Chondrocyte (in vitro differentiated cells): ENCODE data around the gene TARP.
"Not testable (repeated sequence)": the region's sequence is repeated elsewhere in the genome, so short reads cannot be mapped to it uniquely, and the experiment has no call there.

Experiments
- DNase-seq: peaks from one replicate; pipeline ENCODE4 v3.0.0; 2021; ENCODE audit warnings: mixed read lengths, low spot score
- H3K27ac Mint-ChIP-seq: one replicate; pipeline ENCODE4 v1.8.0; 2021; ENCODE audit warnings: mild to moderate bottlenecking, moderate library complexity, mixed read lengths; ENCODE audit not compliant: unreplicated experiment
- H3K27me3 Mint-ChIP-seq: 2 replicates; pipeline ENCODE4 v1.8.0; 2021; ENCODE audit warnings: low read depth, mixed read lengths
- H3K36me3 Mint-ChIP-seq: 2 replicates; pipeline ENCODE4 v1.8.0; 2021; ENCODE audit warnings: low read depth, mixed read lengths
- H3K4me1 Mint-ChIP-seq: 2 replicates; pipeline ENCODE4 v1.8.0; 2021; ENCODE audit warnings: low read depth, mild to moderate bottlenecking, mixed read lengths
- H3K4me3 Mint-ChIP-seq: one replicate; pipeline ENCODE4 v1.8.0; 2021; ENCODE audit warnings: mild to moderate bottlenecking, moderate library complexity, mixed read lengths; ENCODE audit not compliant: unreplicated experiment
- H3K9me3 Mint-ChIP-seq: 2 replicates; pipeline ENCODE4 v1.8.0; 2021; ENCODE audit warnings: low read depth, mixed read lengths
- CTCF ChIP-seq: fragments of 200-600 bp; sonication (generic); IDR thresholded peaks from 2 replicates; pipeline ENCODE4 v1.5.0; 2021; ENCODE audit warnings: antibody characterized with exemption, mild to moderate bottlenecking, moderate library complexity

The TARP gene

GRCh38 chr7:38235606-38236005 lies 37.8 kb downstream of the TARP start:
- no peak overlapping the region for H3K4me3 Mint-ChIP-seq
- no peaks in the 10 kb centered on the region for H3K4me1 Mint-ChIP-seq
- DNase-seq: no peak
- H3K36me3 Mint-ChIP-seq: peaks cover 16% of the 10 kb centered on the region
- TF ChIP-seq CTCF: no peak
- no peaks in the 10 kb centered on the region for H3K27me3 Mint-ChIP-seq
- H3K9me3 Mint-ChIP-seq: no peaks in the 10 kb centered on the region
- no peak overlapping the region for H3K27ac Mint-ChIP-seq

- not testable (repeated sequence) for H3K9me3 Mint-ChIP-seq, DNase-seq, H3K27ac Mint-ChIP-seq, H3K27me3 Mint-ChIP-seq, H3K4me3 Mint-ChIP-seq, H3K4me1 Mint-ChIP-seq
- H3K36me3 Mint-ChIP-seq: peaks cover 23% of the 10 kb centered on the region
Observed at GRCh38 chr7:38234759-38235158, 38.7 kb downstream of the TARP start.

GRCh38 chr7:38232502-38233366 lies 40.7 kb downstream of the TARP start:
- Mint-ChIP-seq H3K4me3 (no peak overlapping the region), H3K27me3 (no peaks in the 10 kb centered on the region), H3K4me1 (no peaks in the 10 kb centered on the region), H3K36me3 (peaks cover 24% of the 10 kb centered on the region), H3K9me3 (no peaks in the 10 kb centered on the region), H3K27ac (no peak overlapping the region)
- no peak for TF ChIP-seq CTCF
- DNase-seq: no peak

GRCh38 chr7:38229884-38230642 lies 43.4 kb downstream of the TARP start:
- TF ChIP-seq CTCF: no peak
- DNase-seq: no peak
- no peak overlapping the region for H3K27ac Mint-ChIP-seq

GRCh38 chr7:38229386-38229785 lies 44.0 kb downstream of the TARP start:
- Mint-ChIP-seq H3K27me3 (no peaks in the 10 kb centered on the region), H3K4me1 (peaks cover under 1% of the 10 kb centered on the region), H3K9me3 (no peaks in the 10 kb centered on the region), H3K4me3 (no peak overlapping the region), H3K27ac (no peak overlapping the region), H3K36me3 (peaks cover 30% of the 10 kb centered on the region)
- DNase-seq: no peak
- TF ChIP-seq CTCF: no peak

More at GRCh38 chr7:38229884-38230642, 43.4 kb downstream of the TARP start:
- Mint-ChIP-seq H3K4me3 (no peak overlapping the region), H3K27me3 (no peaks in the 10 kb centered on the region), H3K4me1 (no peaks in the 10 kb centered on the region), H3K36me3 (peaks cover 29% of the 10 kb centered on the region), H3K9me3 (no peaks in the 10 kb centered on the region)
